Right cardiac atrium (tissue), 5 donors: ENCODE data around the gene BICD2. TPM values are rescaled to one million over a fixed set of nuclear protein-coding genes. Genes with fewer than 3 reads are reported as not detected.

Experiments used
- ATAC-seq, 2 donors: fragments of 200-7000 bp; cut with Tn5 transposase; one replicate each; pipeline versions ENCODE4 v1.8.0 to v1.9.1; 2020; ENCODE audit warnings: moderate library complexity in 2 of 2, mild to moderate bottlenecking in 1 of 2
- DNase-seq, 3 donors: peaks; one replicate each; pipeline ENCODE4 v3.0.0-alpha.2; 2020
- H3K27ac ChIP-seq: one replicate; pipeline ENCODE4 v1.5.1; 2013; ENCODE audit warnings: mild to moderate bottlenecking, low read length, control low read depth, moderate library complexity
- H3K27me3 ChIP-seq: one replicate; pipeline ENCODE4 v1.6.1; 2013; ENCODE audit not compliant: control insufficient read depth, insufficient read depth
- H3K4me1 ChIP-seq: one replicate; pipeline ENCODE4 v1.6.1; 2013; ENCODE audit warnings: low read length; ENCODE audit not compliant: control insufficient read depth, insufficient read depth
- H3K4me3 ChIP-seq: one replicate; pipeline ENCODE4 v1.5.1; 2013; ENCODE audit warnings: low read length, control low read depth
- H3K9me3 ChIP-seq: one replicate; pipeline ENCODE4 v1.6.1; 2013; ENCODE audit warnings: low read length; ENCODE audit not compliant: control insufficient read depth
- WGBS: extraction: QIAGEN DNeasy Blood & Tissue Kit; methylation state at CpG from one replicate; pipeline ENCODE4 v1.1.7; 2013; 5-methylcytosine and 5-hydroxymethylcytosine counted together
- intact Hi-C, 4 donors: fragments of 100-400 bp; cut with DNase I; formaldehyde crosslinking; loops; one replicate each; pipeline versions ENCODE4 v1.11.0 to v1.14.0; 2022 to 2023
- polyA plus RNA-seq: library from polyadenylated mRNA; stranded (reverse); fragments of 200-250 nt; gene quantifications from one replicate; pipeline ENCODE4 v1.2.3, GENCODE V29; 2013
- total RNA-seq, 4 donors: library from RNA; stranded (reverse); fragmentation: NEBNext Ultra II Directional; extraction: Animal tissue kit (Norgen Biotek cat#: 25700); gene quantifications; one replicate each; pipeline ENCODE4 v1.2.1, GENCODE V29; 2021
- donor health status: healthy with polysubstance abuse.
- donor health status: DM: no; HTN: yes; CAD: no.
- donor health status: DM: no; HTN: no; CAD: no.
- donor health status: DM: no; HTN: yes; CAD: no; lungs with severe emphysema.
- donor health status: DM: yes; HTN: yes; CAD: no.

The BICD2 gene
- total and polyA plus RNA-seq, 5 donors, result 20.0 to 36.0 (median 32.7) TPM

- H3K27ac ChIP-seq, result no peak overlapping the region
- no peak overlapping the region for H3K4me3 ChIP-seq
- no peaks in the 10 kb centered on the region for H3K27me3 ChIP-seq
- WGBS, result 95% methylated on average over 8 of the region's 8 CpGs
- ATAC-seq, result no peak
- no peak for DNase-seq
- intact Hi-C loops, result no loop called here
- H3K4me1 ChIP-seq, result no peaks in the 10 kb centered on the region
- no peaks in the 10 kb centered on the region for H3K9me3 ChIP-seq
These were observed 82.4 kb downstream of the BICD2 start for GRCh38 chr9:92682269-92682668.

GRCh38 chr9:92680166-92681119, 84.2 kb downstream of the BICD2 start:
- peak in 1 of 2 donors; percentile 26 for ATAC-seq
- no peak overlapping the region for H3K27ac ChIP-seq
- intact Hi-C loops, result no loop called here
- WGBS, result 78% methylated on average over 12 of the region's 12 CpGs
- DNase-seq, result peak in 1 of 3 donors; percentile 59
- H3K4me1 ChIP-seq, result no peaks in the 10 kb centered on the region
- no peaks in the 10 kb centered on the region for H3K9me3 ChIP-seq
- H3K27me3 ChIP-seq, result no peaks in the 10 kb centered on the region
- H3K4me3 ChIP-seq, result no peak overlapping the region

- intact Hi-C loops, result no loop called here
- DNase-seq, result no peak
- 82% methylated on average over 14 of the region's 14 CpGs for WGBS
- H3K4me1 ChIP-seq, result no peaks in the 10 kb centered on the region
- no peak for ATAC-seq
- no peak overlapping the region for H3K4me3 ChIP-seq
- H3K9me3 ChIP-seq, result no peaks in the 10 kb centered on the region
- no peak overlapping the region for H3K27ac ChIP-seq
- no peaks in the 10 kb centered on the region for H3K27me3 ChIP-seq
These were observed 85.0 kb downstream of the BICD2 start for GRCh38 chr9:92679413-92680165.

- DNase-seq, result peak; percentile 68 to 85 (median 70)
- intact Hi-C loops, result no loop called here
- no peaks in the 10 kb centered on the region for H3K27me3 ChIP-seq
- no peaks in the 10 kb centered on the region for H3K9me3 ChIP-seq
- peaks cover 6% of the 10 kb centered on the region for H3K4me1 ChIP-seq
- no peak overlapping the region for H3K27ac ChIP-seq
- WGBS, result 78% methylated on average over 4 of the region's 4 CpGs
- peak overlapping the region; percentile 92 for H3K4me3 ChIP-seq
- ATAC-seq, result no peak
These were observed 93.3 kb downstream of the BICD2 start for GRCh38 chr9:92671323-92671722.

GRCh38 chr9:92669890-92670708, 94.5 kb downstream of the BICD2 start, which contains the start of gene IPPK:
Gene IPPK (minus strand): TSS chr9:92670131. CDS start chr9:92669988, 143 bp downstream.
- Histone ChIP-seq H3K4me3 (peak within 1 kb of the TSS; percentile 92), H3K9me3 (no peaks in the 10 kb centered on the region), H3K27me3 (no peaks in the 10 kb centered on the region), H3K4me1 (peaks cover 11% of the 10 kb centered on the region), H3K27ac (peak within 1 kb of the TSS; percentile 99)
- intact Hi-C loops, result no loop called here
- ATAC-seq (peak; percentile 95 to 97), DNase-seq (peak; percentile 99 to 100 (median 99))
- under 1% methylated on average over 75 of the region's 75 CpGs for WGBS

GRCh38 chr9:92669527-92669889, 95.1 kb downstream of the BICD2 start:
- Histone ChIP-seq H3K27me3 (no peaks in the 10 kb centered on the region), H3K27ac (peak overlapping the region; percentile 73), H3K4me1 (peaks cover 11% of the 10 kb centered on the region), H3K9me3 (no peaks in the 10 kb centered on the region), H3K4me3 (peak overlapping the region; percentile 81)
- intact Hi-C loops, result no loop called here
- under 1% methylated on average over 29 of the region's 29 CpGs for WGBS
- DNase-seq (peak; percentile 43 to 79 (median 78)), ATAC-seq (peak; percentile 17 to 27)

- Histone ChIP-seq H3K27ac (peak overlapping the region; percentile 73), H3K4me3 (peak overlapping the region; percentile 81), H3K4me1 (peaks cover 11% of the 10 kb centered on the region), H3K27me3 (no peaks in the 10 kb centered on the region), H3K9me3 (no peaks in the 10 kb centered on the region)
- ATAC-seq (peak; percentile 38 to 61), DNase-seq (peak; percentile 71 to 80 (median 79))
- intact Hi-C loops, result no loop called here
- WGBS, result 16% methylated on average over 14 of the region's 14 CpGs
These were observed 95.7 kb downstream of the BICD2 start for GRCh38 chr9:92668746-92669526.

GRCh38 chr9:92666912-92667532, 97.6 kb downstream of the BICD2 start:
- Histone ChIP-seq H3K4me1 (peaks cover 11% of the 10 kb centered on the region), H3K4me3 (no peak overlapping the region), H3K9me3 (no peaks in the 10 kb centered on the region), H3K27ac (no peak overlapping the region), H3K27me3 (no peaks in the 10 kb centered on the region)
- ATAC-seq (no peak), DNase-seq (no peak)
- intact Hi-C loops, result no loop called here
- WGBS, result 80% methylated on average over 8 of the region's 8 CpGs

- intact Hi-C loops, result no loop called here
- Histone ChIP-seq H3K4me1 (peaks cover 11% of the 10 kb centered on the region), H3K9me3 (no peaks in the 10 kb centered on the region), H3K27ac (peak overlapping the region; percentile 41), H3K4me3 (no peak overlapping the region), H3K27me3 (no peaks in the 10 kb centered on the region)
- no peak for DNase-seq
- WGBS, result 72% methylated on average over 6 of the region's 6 CpGs
- no peak for ATAC-seq
These were observed 98.4 kb downstream of the BICD2 start for GRCh38 chr9:92666236-92666635.

GRCh38 chr9:92665836-92666235, 98.8 kb downstream of the BICD2 start:
- Histone ChIP-seq H3K27ac (no peak overlapping the region), H3K9me3 (no peaks in the 10 kb centered on the region), H3K4me3 (no peak overlapping the region), H3K4me1 (peaks cover 11% of the 10 kb centered on the region), H3K27me3 (no peaks in the 10 kb centered on the region)
- 75% methylated on average over 3 of the region's 3 CpGs for WGBS
- DNase-seq (no peak), ATAC-seq (no peak)
- intact Hi-C loops, result no loop called here
